ENCODE results near the gene PDP2. TPM values are rescaled to one million over a fixed set of nuclear protein-coding genes. Genes with fewer than 3 reads are reported as not detected.

Gene PDP2
- polyA plus RNA-seq, 1 donor from 2014 or later, result 4.2 TPM

- H3K4me3 ChIP-seq (ENCODE audit: low read length), result no peak overlapping the region
- no peaks in the 10 kb centered on the region for H3K79me2 ChIP-seq (replicated peaks; ENCODE audit: insufficient read depth, low read length)
- no peak overlapping the region for H2AFZ ChIP-seq (ENCODE audit: low read depth, low read length)
- peaks cover 33% of the 10 kb centered on the region for H3K27me3 ChIP-seq (ENCODE audit: insufficient read depth, low read depth, low read length)
- TF ChIP-seq TAF1 (IDR thresholded peaks at IDR 0.05; ENCODE audit: low read depth) (no peak), SMC3 (conservative IDR thresholded peaks at IDR 0.05; ENCODE audit: poor library complexity) (no peak), EZH2 (IDR thresholded peaks at IDR 0.05; ENCODE audit: borderline replicate concordance, insufficient read depth, low read length, poor library complexity, severe bottlenecking) (no peak), CTCF (IDR thresholded peaks at IDR 0.05; ENCODE audit: poor library complexity, severe bottlenecking) (no peak), POLR2AphosphoS5 (IDR thresholded peaks at IDR 0.05) (no peak), REST (IDR thresholded peaks at IDR 0.05; ENCODE audit: borderline replicate concordance) (no peak), MXI1 (conservative IDR thresholded peaks at IDR 0.05; ENCODE audit: poor library complexity, severe bottlenecking) (no peak), RAD21 (conservative IDR thresholded peaks at IDR 0.05) (no peak)
- no peaks in the 10 kb centered on the region for H3K36me3 ChIP-seq (ENCODE audit: insufficient read depth, low read length)
- no peak overlapping the region for H3K27ac ChIP-seq (ENCODE audit: low read length)
- no peak overlapping the region for H3K9ac ChIP-seq (ENCODE audit: low read length)
- H3F3A ChIP-seq (ENCODE audit: insufficient read depth, low read length, poor library complexity, severe bottlenecking), result no peaks in the 10 kb centered on the region
- H4K20me1 ChIP-seq (ENCODE audit: insufficient read depth), result no peaks in the 10 kb centered on the region
- H3K4me2 ChIP-seq (ENCODE audit: low read length), result no peak overlapping the region
- H3K9me3 ChIP-seq (ENCODE audit: low read length), result no peaks in the 10 kb centered on the region
- H3K9me2 ChIP-seq (ENCODE audit: insufficient read depth, low read length), result no peaks in the 10 kb centered on the region
Observed at GRCh38 chr16:66920924-66921680, 40.8 kb downstream of the PDP2 start.

- Histone ChIP-seq H4K20me1 (ENCODE audit: insufficient read depth) (no peaks in the 10 kb centered on the region), H2AFZ (ENCODE audit: low read depth, low read length) (no peak overlapping the region), H3K4me2 (ENCODE audit: low read length) (no peak overlapping the region), H3K27me3 (ENCODE audit: insufficient read depth, low read depth, low read length) (peaks cover 35% of the 10 kb centered on the region), H3K4me3 (ENCODE audit: low read length) (no peak overlapping the region), H3K9me2 (ENCODE audit: insufficient read depth, low read length) (no peaks in the 10 kb centered on the region), H3K79me2 (replicated peaks; ENCODE audit: insufficient read depth, low read length) (no peaks in the 10 kb centered on the region), H3K9me3 (ENCODE audit: low read length) (no peaks in the 10 kb centered on the region), H3K27ac (ENCODE audit: low read length) (no peak overlapping the region), H3K9ac (ENCODE audit: low read length) (no peak overlapping the region), H3K36me3 (ENCODE audit: insufficient read depth, low read length) (no peaks in the 10 kb centered on the region), H3F3A (ENCODE audit: insufficient read depth, low read length, poor library complexity, severe bottlenecking) (no peaks in the 10 kb centered on the region)
- TF ChIP-seq EP300 (conservative IDR thresholded peaks at IDR 0.05; ENCODE audit: poor library complexity, severe bottlenecking) (no peak), TAF1 (IDR thresholded peaks at IDR 0.05; ENCODE audit: low read depth) (no peak), POLR2AphosphoS5 (IDR thresholded peaks at IDR 0.05) (no peak), CTCF (IDR thresholded peaks at IDR 0.05; ENCODE audit: poor library complexity, severe bottlenecking) (no peak), MXI1 (conservative IDR thresholded peaks at IDR 0.05; ENCODE audit: poor library complexity, severe bottlenecking) (no peak), SMC3 (conservative IDR thresholded peaks at IDR 0.05; ENCODE audit: poor library complexity) (no peak), RAD21 (conservative IDR thresholded peaks at IDR 0.05) (no peak)
Observed at GRCh38 chr16:66921729-66922450, 41.6 kb downstream of the PDP2 start.
